ENCODE results near the gene NMUR2. TPM values are rescaled to one million over a fixed set of nuclear protein-coding genes. Genes with fewer than 3 reads are reported as not detected.

NMUR2 gene
- polyA plus RNA-seq, 1 donor from 2014 or later, result not detected

GRCh38 chr5:152406082-152406481, 1.0 kb upstream of the NMUR2 start:
- Histone ChIP-seq H3K36me3 (ENCODE audit: insufficient read depth, low read length) (no peaks in the 10 kb centered on the region), H4K20me1 (ENCODE audit: insufficient read depth) (no peaks in the 10 kb centered on the region), H3F3A (ENCODE audit: insufficient read depth, low read length, poor library complexity, severe bottlenecking) (no peaks in the 10 kb centered on the region), H3K9ac (ENCODE audit: low read length) (no peak overlapping the region), H3K27me3 (ENCODE audit: insufficient read depth, low read depth, low read length) (no peaks in the 10 kb centered on the region), H3K9me3 (ENCODE audit: low read length) (no peaks in the 10 kb centered on the region), H2AFZ (ENCODE audit: low read depth, low read length) (no peak overlapping the region), H3K27ac (ENCODE audit: low read length) (no peak overlapping the region), H3K9me2 (ENCODE audit: insufficient read depth, low read length) (no peaks in the 10 kb centered on the region), H3K4me2 (ENCODE audit: low read length) (no peak overlapping the region), H3K4me3 (ENCODE audit: low read length) (no peak overlapping the region), H3K79me2 (replicated peaks; ENCODE audit: insufficient read depth, low read length) (no peaks in the 10 kb centered on the region)
- TF ChIP-seq POLR2AphosphoS5 (IDR thresholded peaks at IDR 0.05) (no peak), MXI1 (conservative IDR thresholded peaks at IDR 0.05; ENCODE audit: poor library complexity, severe bottlenecking) (no peak), TAF1 (IDR thresholded peaks at IDR 0.05; ENCODE audit: low read depth) (no peak), EZH2 (IDR thresholded peaks at IDR 0.05; ENCODE audit: borderline replicate concordance, insufficient read depth, low read length, poor library complexity, severe bottlenecking) (no peak), REST (IDR thresholded peaks at IDR 0.05; ENCODE audit: borderline replicate concordance) (no peak), RAD21 (conservative IDR thresholded peaks at IDR 0.05) (no peak), EP300 (conservative IDR thresholded peaks at IDR 0.05; ENCODE audit: poor library complexity, severe bottlenecking) (no peak), CTCF (IDR thresholded peaks at IDR 0.05; ENCODE audit: poor library complexity, severe bottlenecking) (no peak), SMC3 (conservative IDR thresholded peaks at IDR 0.05; ENCODE audit: poor library complexity) (no peak)

GRCh38 chr5:152404494-152404893, 585 bp downstream of the NMUR2 start:
- Histone ChIP-seq H3K9me3 (ENCODE audit: low read length) (no peaks in the 10 kb centered on the region), H3K4me2 (ENCODE audit: low read length) (no peak overlapping the region), H2AFZ (ENCODE audit: low read depth, low read length) (no peak overlapping the region), H3K4me3 (ENCODE audit: low read length) (no peak overlapping the region), H3K27ac (ENCODE audit: low read length) (no peak overlapping the region), H3K27me3 (ENCODE audit: insufficient read depth, low read depth, low read length) (no peaks in the 10 kb centered on the region), H3K36me3 (ENCODE audit: insufficient read depth, low read length) (no peaks in the 10 kb centered on the region), H3K9ac (ENCODE audit: low read length) (no peak overlapping the region), H4K20me1 (ENCODE audit: insufficient read depth) (no peaks in the 10 kb centered on the region), H3K9me2 (ENCODE audit: insufficient read depth, low read length) (no peaks in the 10 kb centered on the region), H3F3A (ENCODE audit: insufficient read depth, low read length, poor library complexity, severe bottlenecking) (no peaks in the 10 kb centered on the region), H3K79me2 (replicated peaks; ENCODE audit: insufficient read depth, low read length) (no peaks in the 10 kb centered on the region)
- TF ChIP-seq CTCF (IDR thresholded peaks at IDR 0.05; ENCODE audit: poor library complexity, severe bottlenecking), result no peak
- TF ChIP-seq SMC3 (conservative IDR thresholded peaks at IDR 0.05; ENCODE audit: poor library complexity), result no peak
- no peak for TF ChIP-seq MXI1 (conservative IDR thresholded peaks at IDR 0.05; ENCODE audit: poor library complexity, severe bottlenecking)
- no peak for TF ChIP-seq REST (IDR thresholded peaks at IDR 0.05; ENCODE audit: borderline replicate concordance)

Data from neural cell (in vitro differentiated cells).